ENCODE data around the gene RSRP1.

The RSRP1 gene

GRCh38 chr1:25232866-25233784, 14.1 kb downstream of the RSRP1 start:
- H3K9ac ChIP-seq (ENCODE audit: low read length): peak overlapping the region; percentile 75
- H4K20me1 ChIP-seq (ENCODE audit: low read depth, low read length): no peaks in the 10 kb centered on the region
- H2AFZ ChIP-seq (ENCODE audit: low read depth, low read length, severe bottlenecking): peak overlapping the region; percentile 86
- no peaks in the 10 kb centered on the region for H3K27me3 ChIP-seq (ENCODE audit: low read length)
- H3K9me2 ChIP-seq (replicated peaks; ENCODE audit: insufficient read depth, low read length): no peaks in the 10 kb centered on the region
- TF ChIP-seq EZH2phosphoT487 (conservative IDR thresholded peaks at IDR 0.05; ENCODE audit: low read length) (no peak), CTCF (IDR thresholded peaks at IDR 0.05; ENCODE audit: insufficient read depth, low read length, poor library complexity, severe bottlenecking) (no peak)
- H3K4me2 ChIP-seq (ENCODE audit: low read depth, low read length, poor library complexity, severe bottlenecking): peak overlapping the region; percentile 71
- H3K27ac ChIP-seq (ENCODE audit: low read depth, low read length): peak overlapping the region; percentile 61
- peaks cover 21% of the 10 kb centered on the region for H3F3A ChIP-seq (ENCODE audit: insufficient read depth)
- peaks cover 30% of the 10 kb centered on the region for H3K79me2 ChIP-seq (ENCODE audit: insufficient read depth, low read length)
- H3K36me3 ChIP-seq (ENCODE audit: low read length): 0 out of 2 replicates have a peak, but pooled peaks cover 5% of the 10 kb centered on the region
- H3K4me3 ChIP-seq (ENCODE audit: insufficient read depth, low read length, poor library complexity, severe bottlenecking): peak overlapping the region; percentile 90
- no peaks in the 10 kb centered on the region for H3K9me3 ChIP-seq (ENCODE audit: insufficient read depth, low read length)

GRCh38 chr1:25232027-25232865, 15.0 kb downstream of the RSRP1 start, which contains the start of gene SYF2:
SYF2 (minus strand) TSS chr1:25232502; CDS start chr1:25232467, 35 bp downstream.
- Histone ChIP-seq H3K9me2 (replicated peaks; ENCODE audit: insufficient read depth, low read length) (no peaks in the 10 kb centered on the region), H2AFZ (ENCODE audit: low read depth, low read length, severe bottlenecking) (peak within 1 kb of the TSS; percentile 86), H3K9me3 (ENCODE audit: insufficient read depth, low read length) (no peaks in the 10 kb centered on the region), H4K20me1 (ENCODE audit: low read depth, low read length) (no peaks in the 10 kb centered on the region), H3K27ac (ENCODE audit: low read depth, low read length) (peak within 1 kb of the TSS; percentile 61), H3K9ac (ENCODE audit: low read length) (peak within 1 kb of the TSS; percentile 75), H3K79me2 (ENCODE audit: insufficient read depth, low read length) (peaks cover 30% of the 10 kb centered on the region), H3K4me2 (ENCODE audit: low read depth, low read length, poor library complexity, severe bottlenecking) (peak within 1 kb of the TSS; percentile 71), H3K4me3 (ENCODE audit: insufficient read depth, low read length, poor library complexity, severe bottlenecking) (peak within 1 kb of the TSS; percentile 90), H3K27me3 (ENCODE audit: low read length) (no peaks in the 10 kb centered on the region), H3K36me3 (ENCODE audit: low read length) (peaks cover 12% of the 10 kb centered on the region; the same call in 1 of the 2 replicates), H3F3A (ENCODE audit: insufficient read depth) (peaks cover 13% of the 10 kb centered on the region)
- TF ChIP-seq CTCF (IDR thresholded peaks at IDR 0.05; ENCODE audit: insufficient read depth, low read length, poor library complexity, severe bottlenecking): no peak
- no peak for TF ChIP-seq EZH2phosphoT487 (conservative IDR thresholded peaks at IDR 0.05; ENCODE audit: low read length)

- no peak for TF ChIP-seq EZH2phosphoT487 (conservative IDR thresholded peaks at IDR 0.05; ENCODE audit: low read length)
- no peak for TF ChIP-seq CTCF (IDR thresholded peaks at IDR 0.05; ENCODE audit: insufficient read depth, low read length, poor library complexity, severe bottlenecking)
- Histone ChIP-seq H3K4me3 (ENCODE audit: insufficient read depth, low read length, poor library complexity, severe bottlenecking) (no peak overlapping the region), H3K4me2 (ENCODE audit: low read depth, low read length, poor library complexity, severe bottlenecking) (no peak overlapping the region), H4K20me1 (ENCODE audit: low read depth, low read length) (no peaks in the 10 kb centered on the region), H3K27me3 (ENCODE audit: low read length) (no peaks in the 10 kb centered on the region), H3K79me2 (ENCODE audit: insufficient read depth, low read length) (no peaks in the 10 kb centered on the region), H3K36me3 (ENCODE audit: low read length) (peaks cover 37% of the 10 kb centered on the region), H2AFZ (ENCODE audit: low read depth, low read length, severe bottlenecking) (no peak overlapping the region), H3K27ac (ENCODE audit: low read depth, low read length) (no peak overlapping the region), H3K9me3 (ENCODE audit: insufficient read depth, low read length) (no peaks in the 10 kb centered on the region), H3K9ac (ENCODE audit: low read length) (no peak overlapping the region), H3F3A (ENCODE audit: insufficient read depth) (no peaks in the 10 kb centered on the region), H3K9me2 (replicated peaks; ENCODE audit: insufficient read depth, low read length) (no peaks in the 10 kb centered on the region)
Observed at GRCh38 chr1:25223471-25223870, 23.8 kb downstream of the RSRP1 start.
